Measurements from ENCODE around the gene ANGPT4.

ANGPT4 gene

DNA sequence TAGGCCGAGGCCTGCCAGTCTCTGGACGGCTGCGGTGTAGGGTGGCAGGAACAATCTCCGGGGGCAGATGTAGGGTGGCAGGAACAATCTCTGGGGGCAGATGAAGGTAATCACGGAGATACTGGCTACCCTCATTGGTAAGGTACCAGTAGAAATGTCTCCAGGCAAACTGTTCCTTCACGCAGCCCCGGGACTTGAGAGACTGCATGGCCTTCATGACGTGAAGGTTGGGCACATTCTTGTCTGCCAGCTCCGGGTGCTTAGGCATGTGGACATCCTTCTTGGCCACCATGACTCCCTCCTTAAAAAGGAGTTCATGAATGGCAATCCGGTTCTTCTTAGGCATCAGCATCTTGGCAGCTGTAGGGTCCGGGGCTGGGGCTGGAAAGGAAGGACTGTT, 76.5 kb downstream of the ANGPT4 start:
- Histone ChIP-seq H4K20me1 (ENCODE audit: low read depth, low read length) (no peaks in the 10 kb centered on the region), H3F3A (ENCODE audit: insufficient read depth) (no peaks in the 10 kb centered on the region), H3K36me3 (ENCODE audit: low read length) (no peaks in the 10 kb centered on the region), H3K4me3 (ENCODE audit: insufficient read depth, low read length, poor library complexity, severe bottlenecking) (no peak overlapping the region), H3K9me3 (ENCODE audit: insufficient read depth, low read length) (no peaks in the 10 kb centered on the region), H3K9ac (ENCODE audit: low read length) (no peak overlapping the region), H3K27me3 (ENCODE audit: low read length) (no peaks in the 10 kb centered on the region), H2AFZ (ENCODE audit: low read depth, low read length, severe bottlenecking) (no peak overlapping the region), H3K27ac (ENCODE audit: low read depth, low read length) (no peak overlapping the region), H3K9me2 (replicated peaks; ENCODE audit: insufficient read depth, low read length) (no peaks in the 10 kb centered on the region), H3K4me2 (ENCODE audit: low read depth, low read length, poor library complexity, severe bottlenecking) (no peak overlapping the region), H3K79me2 (ENCODE audit: insufficient read depth, low read length) (peaks cover 5% of the 10 kb centered on the region; the same call in 1 of the 2 replicates)
- TF ChIP-seq, protein P1, sequence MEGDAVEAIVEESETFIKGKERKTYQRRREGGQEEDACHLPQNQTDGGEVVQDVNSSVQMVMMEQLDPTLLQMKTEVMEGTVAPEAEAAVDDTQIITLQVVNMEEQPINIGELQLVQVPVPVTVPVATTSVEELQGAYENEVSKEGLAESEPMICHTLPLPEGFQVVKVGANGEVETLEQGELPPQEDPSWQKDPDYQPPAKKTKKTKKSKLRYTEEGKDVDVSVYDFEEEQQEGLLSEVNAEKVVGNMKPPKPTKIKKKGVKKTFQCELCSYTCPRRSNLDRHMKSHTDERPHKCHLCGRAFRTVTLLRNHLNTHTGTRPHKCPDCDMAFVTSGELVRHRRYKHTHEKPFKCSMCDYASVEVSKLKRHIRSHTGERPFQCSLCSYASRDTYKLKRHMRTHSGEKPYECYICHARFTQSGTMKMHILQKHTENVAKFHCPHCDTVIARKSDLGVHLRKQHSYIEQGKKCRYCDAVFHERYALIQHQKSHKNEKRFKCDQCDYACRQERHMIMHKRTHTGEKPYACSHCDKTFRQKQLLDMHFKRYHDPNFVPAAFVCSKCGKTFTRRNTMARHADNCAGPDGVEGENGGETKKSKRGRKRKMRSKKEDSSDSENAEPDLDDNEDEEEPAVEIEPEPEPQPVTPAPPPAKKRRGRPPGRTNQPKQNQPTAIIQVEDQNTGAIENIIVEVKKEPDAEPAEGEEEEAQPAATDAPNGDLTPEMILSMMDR (IDR thresholded peaks at IDR 0.05; ENCODE audit: insufficient read depth, low read length, poor library complexity, severe bottlenecking): no peak
- TF ChIP-seq EZH2phosphoT487 (conservative IDR thresholded peaks at IDR 0.05; ENCODE audit: low read length): no peak

DNA sequence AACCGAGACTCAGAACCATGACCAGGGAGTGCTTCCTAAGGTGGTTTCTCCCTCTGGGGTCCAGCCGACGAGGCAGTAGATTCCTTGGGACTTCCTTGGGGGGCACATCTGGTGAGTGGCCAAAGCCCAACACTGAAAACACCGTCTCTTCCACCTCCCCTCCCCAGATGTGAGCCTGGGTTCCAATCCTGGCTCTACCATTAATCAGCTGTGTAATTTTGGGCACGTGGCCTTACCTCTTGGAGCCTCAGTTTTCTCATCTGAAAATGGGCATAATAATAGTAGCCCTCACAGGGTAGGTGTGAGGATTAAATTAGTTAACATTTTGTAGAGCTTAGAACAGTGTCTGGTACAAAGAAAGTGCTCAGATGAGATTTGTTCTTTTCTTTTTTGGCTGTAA, 77.1 kb downstream of the ANGPT4 start:
- peaks cover 5% of the 10 kb centered on the region; the same call in 1 of the 2 replicates for H3K79me2 ChIP-seq (ENCODE audit: insufficient read depth, low read length)
- H3K9me3 ChIP-seq (ENCODE audit: insufficient read depth, low read length): no peaks in the 10 kb centered on the region
- H3K9me2 ChIP-seq (replicated peaks; ENCODE audit: insufficient read depth, low read length): no peaks in the 10 kb centered on the region
- H3K9ac ChIP-seq (ENCODE audit: low read length): no peak overlapping the region
- H2AFZ ChIP-seq (ENCODE audit: low read depth, low read length, severe bottlenecking): no peak overlapping the region
- H3K4me2 ChIP-seq (ENCODE audit: low read depth, low read length, poor library complexity, severe bottlenecking): no peak overlapping the region
- H3K27me3 ChIP-seq (ENCODE audit: low read length): no peaks in the 10 kb centered on the region
- H3F3A ChIP-seq (ENCODE audit: insufficient read depth): no peaks in the 10 kb centered on the region
- no peak overlapping the region for H3K27ac ChIP-seq (ENCODE audit: low read depth, low read length)
- H3K4me3 ChIP-seq (ENCODE audit: insufficient read depth, low read length, poor library complexity, severe bottlenecking): no peak overlapping the region
- TF ChIP-seq, protein P1 (IDR thresholded peaks at IDR 0.05; ENCODE audit: insufficient read depth, low read length, poor library complexity, severe bottlenecking): no peak
- TF ChIP-seq EZH2phosphoT487 (conservative IDR thresholded peaks at IDR 0.05; ENCODE audit: low read length): no peak
- no peaks in the 10 kb centered on the region for H3K36me3 ChIP-seq (ENCODE audit: low read length)
- no peaks in the 10 kb centered on the region for H4K20me1 ChIP-seq (ENCODE audit: low read depth, low read length)

DNA sequence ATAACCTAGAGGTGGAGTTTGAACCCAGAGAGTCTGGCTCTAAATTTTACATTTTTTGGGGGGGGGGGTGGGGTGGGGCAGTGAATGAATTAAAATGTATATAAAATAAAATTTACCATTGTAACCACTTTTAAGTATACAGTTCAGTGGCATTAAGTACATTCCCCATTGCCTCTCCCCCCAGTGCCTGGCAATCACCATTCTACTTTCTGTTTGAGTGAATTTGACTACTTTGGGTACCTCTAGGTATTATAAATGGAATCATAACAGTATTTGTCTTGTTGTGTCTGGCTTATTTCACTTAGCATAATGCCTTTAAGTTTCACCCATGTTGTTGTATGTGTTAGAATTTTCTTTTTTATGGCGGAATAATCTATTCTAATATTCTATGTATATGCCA, 79.9 kb downstream of the ANGPT4 start:
- no peaks in the 10 kb centered on the region for H3K9me2 ChIP-seq (replicated peaks; ENCODE audit: insufficient read depth, low read length)
- no peak overlapping the region for H3K4me2 ChIP-seq (ENCODE audit: low read depth, low read length, poor library complexity, severe bottlenecking)
- TF ChIP-seq EZH2phosphoT487 (conservative IDR thresholded peaks at IDR 0.05; ENCODE audit: low read length): no peak
- TF ChIP-seq, protein P1 (IDR thresholded peaks at IDR 0.05; ENCODE audit: insufficient read depth, low read length, poor library complexity, severe bottlenecking): no peak
- no peaks in the 10 kb centered on the region for H4K20me1 ChIP-seq (ENCODE audit: low read depth, low read length)
- no peak overlapping the region for H2AFZ ChIP-seq (ENCODE audit: low read depth, low read length, severe bottlenecking)
- H3K27me3 ChIP-seq (ENCODE audit: low read length): no peaks in the 10 kb centered on the region
- no peak overlapping the region for H3K27ac ChIP-seq (ENCODE audit: low read depth, low read length)
- no peak overlapping the region for H3K4me3 ChIP-seq (ENCODE audit: insufficient read depth, low read length, poor library complexity, severe bottlenecking)
- H3K9me3 ChIP-seq (ENCODE audit: insufficient read depth, low read length): no peaks in the 10 kb centered on the region
- H3F3A ChIP-seq (ENCODE audit: insufficient read depth): no peaks in the 10 kb centered on the region
- H3K36me3 ChIP-seq (ENCODE audit: low read length): no peaks in the 10 kb centered on the region
- H3K79me2 ChIP-seq (ENCODE audit: insufficient read depth, low read length): peaks cover 5% of the 10 kb centered on the region; the same call in 1 of the 2 replicates
- no peak overlapping the region for H3K9ac ChIP-seq (ENCODE audit: low read length)

Measured in SU-DHL-6 (cell line).